HG02943 (cell line): Measurements from ENCODE around the gene BTBD2.

ENCODE experiments used
- ATAC-seq: cut with Tn5 transposase; IDR thresholded peaks from one replicate; pipeline ENCODE4 v1.9.1; 2021; ENCODE audit warnings: mild to moderate bottlenecking, low read depth, moderate library complexity; ENCODE audit not compliant: unreplicated experiment

Gene BTBD2

DNA sequence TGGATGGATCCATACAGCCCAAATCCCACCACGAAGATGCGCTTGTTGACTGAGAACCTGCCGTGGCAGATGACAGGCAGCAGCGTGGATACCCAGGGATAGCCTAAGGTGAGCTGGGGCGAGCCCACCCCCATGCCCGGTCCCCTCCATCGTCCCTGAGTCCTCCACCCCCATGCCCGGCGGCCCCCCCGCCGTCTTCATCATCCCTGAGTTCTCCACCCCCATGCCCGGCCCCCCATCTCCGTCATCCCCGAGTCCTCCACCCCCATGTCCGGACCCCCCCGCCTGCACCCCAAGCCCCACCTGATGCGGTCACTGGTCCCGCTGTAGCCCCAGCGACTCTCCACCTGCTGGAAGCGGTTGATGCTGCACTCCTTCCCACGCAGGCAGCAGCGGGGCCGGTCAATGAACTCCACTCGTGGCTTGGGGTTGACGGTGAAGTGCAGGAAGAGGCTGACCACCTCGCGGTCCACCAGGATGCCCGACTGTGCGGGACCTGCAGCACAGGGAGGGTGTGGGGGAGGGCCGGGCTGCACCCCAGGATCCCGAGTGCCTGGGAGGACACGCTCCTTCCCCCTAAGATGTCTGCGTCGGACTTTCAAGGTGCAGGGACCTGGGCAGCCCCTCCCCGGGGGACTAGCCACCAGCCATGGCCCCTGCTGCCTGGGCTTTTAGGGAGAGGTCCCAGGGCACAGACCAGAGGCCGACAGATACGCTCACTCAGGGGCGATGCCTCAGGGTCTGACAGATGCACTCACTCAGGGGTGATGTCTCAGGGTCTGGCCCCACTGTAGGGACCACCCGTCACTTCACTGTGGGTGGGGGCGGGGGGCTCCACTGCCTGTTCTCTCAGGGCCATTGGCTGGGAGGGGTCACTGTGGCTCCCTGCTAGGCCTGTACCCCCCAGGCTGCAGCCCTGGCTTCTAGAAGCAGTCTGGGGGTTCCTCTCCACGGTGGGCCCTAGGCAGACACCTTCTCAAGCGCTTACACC, 28.0 kb downstream of the BTBD2 start:
- no peak for ATAC-seq

DNA sequence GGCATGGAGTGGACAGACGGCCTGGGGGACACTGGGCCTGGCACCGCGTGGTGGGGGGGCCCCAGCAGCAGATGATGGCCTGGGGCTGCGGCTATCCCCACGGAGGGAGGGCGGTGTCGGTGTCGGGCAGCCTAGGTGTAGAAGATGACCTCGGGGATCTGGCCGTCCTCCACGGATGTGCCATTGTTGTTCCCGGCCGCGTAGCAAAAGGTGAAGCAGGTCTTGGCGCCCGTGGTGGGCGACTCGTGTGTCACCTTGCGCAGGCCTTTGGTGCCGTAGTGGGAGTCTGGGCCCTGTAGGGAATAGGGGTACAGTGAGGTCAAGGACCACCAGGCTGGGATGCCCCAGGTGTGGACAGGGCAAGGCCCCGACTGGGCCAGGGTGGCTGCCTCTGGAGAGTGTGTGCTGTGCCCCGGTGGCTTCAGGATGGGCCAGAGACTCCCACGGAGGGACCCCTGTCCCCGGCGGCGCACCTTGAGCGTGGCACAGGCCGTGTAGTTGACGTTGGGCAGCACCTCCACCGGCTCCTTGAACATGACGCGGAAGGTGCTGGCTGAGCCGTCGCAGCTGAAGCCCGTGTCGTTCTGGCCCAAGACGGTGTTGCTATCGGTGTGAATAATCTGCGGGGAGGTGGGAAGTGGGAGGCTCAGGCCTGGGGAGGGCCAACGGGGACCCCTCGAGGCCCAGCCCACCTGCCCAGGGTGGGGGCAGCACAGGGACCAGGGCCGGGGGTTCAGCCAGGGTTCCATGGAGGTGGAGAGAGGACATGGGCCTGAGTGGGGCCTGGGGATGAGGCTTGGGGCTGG, 29.0 kb downstream of the BTBD2 start:
- no peak for ATAC-seq

DNA sequence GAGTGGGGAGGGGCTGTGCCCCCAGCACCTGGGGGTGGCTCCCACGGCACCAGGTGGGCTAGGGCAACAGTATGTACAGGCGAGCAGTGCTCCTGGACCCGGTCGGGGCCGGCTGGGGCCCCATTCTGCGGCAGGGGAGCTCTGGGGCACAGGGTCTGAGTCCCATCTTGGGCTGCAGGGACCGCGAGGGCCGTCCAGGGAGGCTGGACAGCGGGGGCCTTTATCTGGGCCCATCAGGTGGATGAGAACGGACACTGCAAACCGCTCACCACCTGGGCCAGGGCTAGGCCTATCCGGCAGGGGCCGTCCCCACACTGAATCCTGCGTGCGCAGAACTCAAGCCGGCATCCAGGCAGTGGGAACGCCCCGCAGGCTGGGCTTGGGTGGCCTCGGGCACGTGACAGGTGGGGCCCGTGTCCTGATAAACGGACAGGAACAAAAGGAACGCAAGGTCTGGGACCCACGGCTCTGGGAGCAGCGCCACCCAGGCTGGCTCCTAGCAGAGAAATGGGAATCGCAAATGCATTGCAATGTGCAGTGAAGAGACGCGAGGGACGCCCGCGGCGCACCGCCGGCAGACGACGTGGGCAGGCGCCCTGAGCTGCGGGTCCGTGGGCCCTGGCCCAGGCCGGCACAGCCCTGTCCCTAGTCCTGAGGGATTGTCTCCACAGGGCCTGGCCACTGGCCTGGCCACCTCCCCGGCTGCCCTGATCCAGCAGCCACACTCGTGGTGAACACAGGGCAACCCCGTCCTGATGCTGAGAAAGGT, 29.7 kb downstream of the BTBD2 start:
- ATAC-seq, result no peak

DNA sequence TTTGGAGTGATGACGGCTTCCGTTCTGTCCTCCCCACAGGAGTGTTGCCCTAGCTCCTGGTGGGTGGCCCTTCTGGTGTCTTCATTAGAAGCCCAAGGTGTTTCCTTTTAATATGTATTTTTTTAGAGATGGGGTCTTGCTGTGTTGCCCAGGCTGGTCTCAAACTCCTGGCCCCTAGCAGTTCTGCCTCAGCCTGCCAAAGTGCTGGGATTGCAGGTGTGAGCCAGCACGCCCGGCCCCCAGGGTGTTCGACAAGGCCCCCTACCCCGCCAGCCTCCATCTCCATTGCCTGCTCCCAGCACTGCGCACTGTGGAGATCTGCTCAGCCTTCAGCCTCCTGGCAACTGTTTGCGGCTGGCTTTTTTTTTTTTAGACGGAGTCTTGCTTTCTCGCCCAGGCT, 31.2 kb downstream of the BTBD2 start:
- ATAC-seq, result no peak

DNA sequence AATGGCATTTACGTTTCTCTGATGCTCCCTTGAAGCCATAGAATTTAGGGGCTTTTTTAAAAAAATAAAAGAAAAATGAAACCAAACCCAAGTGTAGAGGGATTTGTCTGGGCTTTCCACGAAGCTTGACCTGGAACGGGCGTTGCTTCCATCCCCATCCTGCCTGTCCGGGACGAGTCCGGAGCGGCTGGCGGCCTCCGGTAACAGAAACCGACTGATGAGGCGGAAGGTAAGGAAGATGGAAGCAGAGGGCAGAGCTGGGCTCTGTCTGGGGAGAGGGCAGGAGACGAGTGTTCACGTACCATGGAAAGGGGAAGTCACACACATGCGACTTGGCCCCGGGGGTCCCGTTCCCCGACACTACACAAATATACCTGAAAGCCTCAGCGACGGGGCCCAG, 34.3 kb downstream of the BTBD2 start:
- ATAC-seq, result no peak

DNA sequence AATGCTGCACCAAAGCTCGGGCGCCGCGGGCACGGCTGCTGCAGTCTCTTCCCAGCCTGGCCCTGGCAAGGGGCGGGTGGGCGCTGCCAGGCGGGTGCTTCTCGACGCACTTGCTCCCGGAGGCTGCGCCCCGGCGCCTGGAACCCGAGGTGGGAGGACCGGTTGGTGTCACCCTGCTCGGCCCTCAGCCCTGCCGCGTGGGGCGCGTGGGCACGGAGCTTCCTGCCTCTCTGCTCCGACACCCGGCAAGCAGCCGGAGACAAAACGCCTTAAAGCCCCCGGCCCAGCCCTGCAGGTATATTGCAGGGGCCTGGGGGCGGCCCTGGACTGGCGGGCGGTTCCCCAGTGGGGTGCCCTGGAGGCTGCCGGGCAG, 34.7 kb downstream of the BTBD2 start:
- no peak for ATAC-seq

DNA sequence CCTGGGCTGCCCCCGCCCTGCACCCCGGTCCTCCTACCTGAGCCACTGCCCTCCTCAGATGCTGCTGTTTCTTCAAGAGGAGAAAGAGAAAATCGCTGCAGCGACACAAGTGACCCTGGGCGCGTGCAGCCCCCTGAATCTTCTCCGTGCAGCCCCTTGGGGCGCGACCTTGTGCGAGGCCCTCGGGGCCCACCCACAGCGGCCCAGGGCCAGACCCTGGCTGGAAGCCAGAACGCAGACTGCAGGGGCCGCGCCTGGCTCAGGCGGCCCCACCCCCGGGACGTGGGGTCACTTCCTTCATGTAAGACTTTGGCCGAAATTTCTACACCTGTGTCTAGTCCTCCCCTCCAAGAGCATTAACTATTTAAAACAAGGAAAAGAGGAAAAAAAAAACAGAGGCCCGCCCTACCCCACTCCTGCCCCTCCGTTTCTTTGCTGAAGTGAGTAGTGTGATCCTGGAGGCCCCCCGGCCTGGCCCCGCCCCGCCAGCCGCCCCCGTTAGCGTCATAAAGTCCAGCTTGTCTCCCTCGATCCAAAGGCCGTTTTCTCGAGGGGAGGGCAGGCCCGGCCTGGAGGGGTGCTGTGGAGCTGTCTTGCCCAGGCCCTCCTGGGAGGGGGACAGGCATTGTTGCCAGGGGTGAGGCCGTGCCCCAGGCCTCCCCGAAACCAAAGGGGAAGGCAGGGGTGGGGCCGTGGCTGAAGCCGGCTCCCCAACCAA, 35.3 kb downstream of the BTBD2 start:
- no peak for ATAC-seq

DNA sequence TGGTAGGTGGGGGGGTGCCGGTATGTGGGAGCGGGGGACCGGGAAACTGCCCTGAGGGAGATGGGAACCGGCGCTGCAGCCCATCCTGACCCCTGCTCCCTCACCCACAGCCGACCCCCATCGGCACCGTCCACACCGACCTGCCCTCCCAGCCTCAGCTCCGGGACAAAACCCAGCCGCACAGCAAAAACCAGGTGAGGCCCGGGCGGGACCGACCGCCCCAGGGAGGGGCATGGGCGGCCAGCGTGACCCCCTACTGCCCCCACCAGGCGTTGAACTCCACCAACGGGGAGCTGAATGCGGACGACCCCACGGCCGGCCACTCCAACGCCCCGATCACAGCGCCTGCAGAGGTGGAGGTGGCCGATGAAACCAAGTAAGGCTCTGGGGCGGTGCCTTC, 35.9 kb downstream of the BTBD2 start:
- ATAC-seq, result no peak

DNA sequence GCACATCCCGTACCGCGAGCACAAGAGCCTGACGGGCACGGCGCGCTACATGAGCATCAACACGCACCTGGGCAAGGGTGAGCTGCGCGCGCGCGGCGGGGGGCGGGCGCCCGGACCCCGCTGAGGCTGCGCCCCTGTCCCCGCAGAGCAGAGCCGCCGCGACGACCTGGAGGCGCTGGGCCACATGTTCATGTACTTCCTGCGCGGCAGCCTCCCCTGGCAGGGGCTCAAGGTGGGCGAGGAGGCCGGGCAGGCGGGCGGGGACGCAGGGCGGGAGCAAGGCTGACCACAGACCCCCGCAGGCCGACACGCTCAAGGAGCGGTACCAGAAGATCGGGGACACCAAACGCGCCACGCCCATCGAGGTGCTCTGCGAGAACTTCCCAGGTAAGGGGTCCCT, 36.5 kb downstream of the BTBD2 start:
- no peak for ATAC-seq

DNA sequence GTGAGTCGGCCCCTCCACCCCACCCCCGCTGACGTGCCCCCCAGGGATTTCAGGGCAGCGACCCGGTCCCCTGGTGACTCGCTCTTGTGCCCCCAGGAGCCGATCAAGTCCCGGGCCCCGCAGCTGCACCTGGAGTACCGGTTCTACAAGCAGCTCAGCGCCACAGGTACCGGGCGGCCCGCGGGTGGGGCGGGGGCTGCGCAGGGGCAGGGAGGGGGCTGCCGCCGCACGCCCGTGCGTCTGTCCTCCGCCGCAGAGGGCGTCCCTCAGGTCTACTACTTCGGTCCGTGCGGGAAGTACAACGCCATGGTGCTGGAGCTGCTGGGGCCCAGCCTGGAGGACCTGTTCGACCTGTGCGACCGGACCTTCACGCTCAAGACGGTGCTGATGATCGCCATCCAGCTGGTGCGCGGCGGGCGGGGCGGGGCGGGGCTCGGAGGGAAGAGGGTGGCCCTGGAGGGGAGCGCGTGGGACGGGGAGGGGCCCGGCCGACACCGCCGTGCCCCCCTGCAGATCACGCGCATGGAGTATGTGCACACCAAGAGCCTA, 37.1 kb downstream of the BTBD2 start:
- no peak for ATAC-seq

DNA sequence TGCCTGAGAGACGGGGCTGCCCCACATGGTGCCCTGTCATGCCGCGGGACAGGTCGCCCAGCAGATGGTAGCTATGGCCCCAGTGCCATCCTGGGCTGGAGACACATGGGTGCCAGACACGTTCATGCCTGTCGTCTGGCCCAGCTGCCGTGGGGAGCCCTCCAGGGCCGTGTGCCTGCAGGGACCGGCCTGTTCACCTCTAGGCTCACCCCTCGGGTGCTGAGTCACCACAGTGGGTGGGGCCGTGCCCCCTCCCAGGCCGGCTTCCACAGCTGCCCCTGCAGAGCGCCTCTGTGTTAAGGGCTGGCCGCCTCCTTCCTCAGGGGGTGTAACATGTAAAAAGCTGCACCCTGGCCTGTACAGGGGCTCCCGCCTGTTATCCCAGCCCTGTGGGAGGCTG, 38.4 kb downstream of the BTBD2 start:
- no peak for ATAC-seq

DNA sequence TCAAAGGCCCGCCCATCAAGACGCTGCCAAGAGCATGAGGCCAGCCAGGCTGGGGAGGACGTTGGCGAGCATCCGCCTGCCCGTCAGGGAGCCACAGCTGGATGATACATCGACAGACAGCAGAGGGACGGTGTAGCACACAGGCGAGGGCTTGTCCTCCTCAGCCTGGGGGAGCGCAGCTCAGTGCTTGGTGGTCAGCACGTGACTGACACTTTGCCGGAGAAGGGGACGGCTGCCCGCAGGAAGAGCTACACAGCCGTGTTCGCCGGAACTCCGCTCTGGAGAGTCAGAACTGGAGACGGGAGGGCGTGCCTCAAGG, 40.4 kb downstream of the BTBD2 start:
- ATAC-seq, result no peak

DNA sequence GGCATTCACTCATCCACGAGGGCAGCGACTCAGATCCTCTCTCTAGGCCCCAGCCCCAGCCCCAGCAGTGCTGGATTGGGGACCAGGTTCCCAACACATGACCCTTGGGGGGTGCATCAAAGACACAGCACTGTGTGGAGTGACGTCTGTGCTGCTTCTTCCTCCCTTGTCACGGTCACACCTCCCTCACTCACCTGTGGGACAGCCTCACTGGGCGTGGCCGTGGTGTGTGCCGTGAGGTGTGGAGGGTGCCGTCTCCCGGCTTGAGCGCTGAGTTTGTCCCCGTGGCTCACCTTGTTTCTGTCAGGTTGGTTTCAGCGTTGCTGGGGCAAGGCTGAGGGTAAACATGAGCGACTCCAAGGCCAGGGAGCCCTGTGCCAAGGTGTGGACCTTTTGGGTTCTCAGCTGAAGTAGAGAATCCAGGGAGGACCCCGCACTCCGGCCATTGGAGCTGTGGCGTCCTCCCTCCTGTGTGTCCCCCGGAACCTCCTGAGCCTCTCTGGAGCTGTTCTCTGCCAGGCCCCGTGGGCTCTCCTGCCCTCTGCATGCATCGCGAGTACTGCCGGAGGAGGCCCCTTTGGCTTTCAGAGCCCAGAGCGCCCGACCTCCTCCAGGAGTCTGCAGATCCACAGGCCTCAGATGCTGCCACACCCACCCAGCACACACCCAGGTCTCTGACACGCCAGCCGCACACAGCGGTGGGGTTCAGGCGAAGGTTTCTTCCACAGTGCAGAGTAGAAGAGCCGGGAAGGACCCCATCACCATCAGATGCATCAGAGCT, 40.9 kb downstream of the BTBD2 start:
- ATAC-seq, result no peak

DNA sequence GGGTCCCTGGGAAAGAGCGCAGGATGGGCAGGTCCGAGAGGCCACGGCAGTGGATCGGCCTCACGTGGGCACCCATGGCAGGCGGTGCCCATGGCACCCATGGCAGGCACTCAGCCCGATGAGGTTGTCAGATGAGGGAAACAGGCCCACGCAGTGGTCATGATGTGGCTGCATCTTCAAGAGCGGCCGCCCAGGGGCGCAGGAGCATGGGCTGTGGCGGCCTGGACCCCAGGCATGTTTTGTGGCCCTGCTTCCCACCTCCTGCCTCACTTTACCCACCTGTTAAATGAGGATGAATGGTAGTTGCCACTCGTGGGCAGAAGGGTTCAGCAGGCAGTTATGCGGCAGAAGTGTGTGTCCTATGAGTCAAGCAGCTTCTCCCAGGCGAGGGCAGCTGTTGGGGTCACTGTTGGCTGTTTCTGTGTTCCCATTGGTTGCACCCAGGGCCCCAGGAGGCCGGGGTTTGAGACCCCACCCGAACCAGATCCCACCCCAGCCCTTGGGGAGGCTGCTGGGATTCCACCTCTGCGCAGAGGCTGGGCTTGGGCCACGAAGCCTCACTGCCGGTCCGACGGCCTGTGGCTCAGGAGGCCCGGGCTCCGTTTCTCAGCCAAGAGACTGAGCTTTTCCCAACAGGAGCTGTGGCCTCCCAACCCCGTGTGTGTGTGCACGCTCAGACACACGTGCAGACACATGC, 44.6 kb downstream of the BTBD2 start:
- no peak for ATAC-seq

DNA sequence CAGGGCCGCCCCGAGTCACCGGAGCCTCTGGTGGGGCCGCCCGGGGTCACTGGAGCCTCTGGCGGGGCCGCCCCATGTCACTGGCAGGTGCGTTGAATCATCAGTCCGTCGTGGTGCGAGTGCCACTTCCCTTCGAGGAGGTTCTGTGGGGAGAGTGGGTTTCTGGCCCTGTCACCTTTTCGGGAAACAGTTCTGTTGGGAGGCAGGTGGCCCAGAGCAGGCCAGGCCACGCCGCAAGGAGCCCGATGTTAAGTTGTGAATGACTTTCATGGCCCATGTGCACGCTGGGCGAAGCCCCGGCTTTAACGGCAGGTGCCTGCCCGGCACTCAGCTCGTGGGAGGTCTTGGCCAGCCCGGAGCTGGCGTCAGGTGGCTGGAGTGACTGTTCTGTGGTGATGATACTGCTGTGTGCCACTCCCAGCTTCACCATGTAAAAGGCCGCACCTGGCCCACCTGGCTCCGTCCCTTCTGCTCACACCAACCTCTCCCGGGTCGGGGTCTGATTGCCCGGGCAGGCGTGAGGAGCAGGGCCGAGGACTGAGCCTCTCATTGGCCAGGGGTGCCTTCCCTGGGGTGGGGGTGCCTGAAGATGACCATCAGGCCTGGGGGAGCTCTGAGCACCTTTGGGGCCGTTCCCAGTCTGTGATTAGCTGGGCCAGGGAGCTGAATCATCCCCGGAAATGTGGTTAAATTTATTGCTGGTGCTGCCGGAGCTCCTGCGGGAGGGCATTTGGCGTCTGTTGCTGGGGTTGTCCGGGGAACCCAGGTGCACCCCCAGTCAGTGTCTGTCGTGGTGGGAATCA, 45.3 kb downstream of the BTBD2 start:
- no peak for ATAC-seq

DNA sequence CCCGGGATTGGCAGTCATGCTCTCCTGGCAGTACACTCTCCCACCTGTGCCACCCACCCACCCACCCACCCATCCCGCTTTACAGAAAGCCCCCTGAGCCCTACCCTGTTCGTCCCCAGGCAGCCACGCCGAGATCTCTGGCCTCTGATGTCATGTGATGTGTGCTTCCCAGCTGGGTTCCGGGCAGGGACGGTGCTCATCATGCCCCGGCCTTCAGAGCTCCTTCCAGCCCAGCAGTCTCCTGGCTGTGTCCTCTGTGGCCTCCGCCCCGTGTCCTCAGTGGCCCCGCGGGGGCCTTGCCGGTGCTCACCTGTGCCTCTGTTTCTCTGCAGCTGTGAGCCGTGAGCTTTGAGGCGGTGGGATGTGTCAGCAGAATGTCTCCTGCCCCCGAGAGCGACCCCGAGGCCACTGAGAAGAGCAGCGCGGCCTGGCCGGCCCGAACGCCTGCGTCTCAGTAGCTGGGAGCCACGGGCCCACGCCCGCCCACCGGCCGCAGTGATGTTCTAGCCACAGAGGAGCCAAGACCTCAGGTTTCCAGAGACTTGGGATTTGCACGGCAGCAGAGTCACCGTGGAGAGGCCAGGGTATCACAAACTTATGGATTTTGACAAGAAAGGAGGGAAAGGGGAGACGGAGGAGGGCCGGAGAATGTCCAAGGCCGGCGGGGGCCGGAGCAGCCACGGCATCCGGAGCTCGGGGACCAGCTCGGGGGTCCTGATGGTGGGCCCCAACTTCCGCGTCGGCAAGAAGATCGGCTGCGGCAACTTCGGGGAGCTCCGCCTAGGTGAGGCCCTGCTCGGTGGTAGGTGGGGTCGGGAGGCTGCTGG, 46.1 kb downstream of the BTBD2 start:
- ATAC-seq, result no peak
